ENCODE measurements around the gene EQTN. TPM values are rescaled to one million over a fixed set of nuclear protein-coding genes. Genes with fewer than 3 reads are reported as not detected.

Gene EQTN
- total and polyA plus RNA-seq, 2 of the 8 experiments (the other 6 are each of a cell fraction or from before 2014, with no cell fraction given): 0.23 TPM; not detected in 1

DNA sequence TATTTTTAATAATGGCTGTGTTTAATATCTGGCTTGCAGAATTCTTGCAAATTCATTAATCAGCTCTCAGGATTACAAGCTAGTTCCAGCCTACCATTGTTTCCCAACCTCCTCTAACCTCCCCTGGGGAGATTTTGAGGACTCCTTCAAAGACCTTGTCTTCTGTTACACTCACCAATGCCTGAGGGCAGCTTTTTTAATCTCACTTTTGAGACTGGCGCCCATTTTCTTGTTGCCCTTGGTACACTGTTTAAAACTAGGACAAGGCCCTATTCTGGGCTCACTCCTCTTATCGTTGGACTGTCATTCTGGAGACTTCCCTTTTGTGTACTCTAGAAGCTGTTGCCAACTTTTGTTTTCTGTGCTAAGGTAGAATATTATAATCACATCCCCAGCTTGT, 13.6 kb upstream of the EQTN start:
- Histone ChIP-seq H3K4me3 (ENCODE audit: extremely low read depth in 1 of 4, insufficient read depth in 2 of 4, low read depth in 3 of 4, low read length in 4 of 4) (no peak overlapping the region), H2BK12ac (ENCODE audit: low read depth, low read length) (no peak overlapping the region), H3K18ac (ENCODE audit: extremely low read depth, low read length) (no peak overlapping the region), H3K4me2 (ENCODE audit: insufficient read depth in 1 of 2, low read depth in 2 of 2, low read length in 2 of 2) (no peak overlapping the region), H2AFZ (ENCODE audit: low read length) (no peak overlapping the region), H3K27ac (ENCODE audit: low read depth, low read length) (no peak overlapping the region), H4K20me1 (replicated peaks in 1 of 2; ENCODE audit: control insufficient read depth in 1 of 2, insufficient read depth in 2 of 2, low read length in 2 of 2) (no peaks in the 10 kb centered on the region), H3K56ac (replicated peaks; ENCODE audit: insufficient read length, low read depth, low read length) (no peak overlapping the region), H2BK5ac (ENCODE audit: low read depth, low read length) (no peak overlapping the region), H3K23me2 (ENCODE audit: low read depth, low read length) (no peaks in the 10 kb centered on the region), H3K27me3 (replicated peaks in 1 of 4; ENCODE audit: control insufficient read depth in 3 of 4, extremely low read depth in 1 of 4, insufficient read depth in 3 of 4, low read length in 3 of 4) (peaks cover 0 to 8% (median 3%) of the 10 kb centered on the region in 4 experiments; a peak in 2 of 7 replicates), H2AK5ac (ENCODE audit: low read depth, low read length) (no peak overlapping the region), H4K91ac (replicated peaks; ENCODE audit: insufficient read length, low read length) (no peak overlapping the region), H3K9ac (replicated peaks in 1 of 4; ENCODE audit: extremely low read depth in 1 of 4, low read depth in 3 of 4, low read length in 3 of 4) (no peak overlapping the region), H4K8ac (ENCODE audit: extremely low read depth, insufficient read depth, low read length) (no peak overlapping the region), H3K79me2 (ENCODE audit: control insufficient read depth in 1 of 2, insufficient read depth in 2 of 2, low read length in 2 of 2) (no peaks in the 10 kb centered on the region), H2BK120ac (replicated peaks; ENCODE audit: low read depth, low read length) (no peak overlapping the region), H3K9me3 (ENCODE audit: insufficient read depth in 2 of 2, low read depth in 1 of 2, low read length in 1 of 2) (0 out of 4 replicates have a peak, but pooled peaks cover 0 to 6% of the 10 kb centered on the region in 2 experiments), H4K5ac (ENCODE audit: insufficient read length, low read depth, low read length) (no peak overlapping the region), H3K14ac (ENCODE audit: insufficient read length) (no peak overlapping the region), H3K36me3 (ENCODE audit: control insufficient read depth in 2 of 4, insufficient read depth in 4 of 4, low read length in 3 of 4) (no peaks in the 10 kb centered on the region), H2BK20ac (ENCODE audit: low read length) (no peak overlapping the region), H3K79me1 (ENCODE audit: low read depth, low read length) (no peaks in the 10 kb centered on the region), H3K4ac (replicated peaks; ENCODE audit: insufficient read length, low read depth, low read length) (no peak overlapping the region), H3K4me1 (replicated peaks in 1 of 4; ENCODE audit: control insufficient read depth in 3 of 4, insufficient read depth in 4 of 4, low read length in 3 of 4) (peaks cover 5 to 13% (median 9%) of the 10 kb centered on the region in 4 experiments; a peak in 5 of 7 replicates), H3K23ac (ENCODE audit: insufficient read length) (no peak overlapping the region), H2BK15ac (ENCODE audit: low read length) (no peak overlapping the region)
- ChIA-PET CTCF (ENCODE audit: partially characterized antibody) (interaction anchor here (0.7 to 1.7 kb wide), 6 partner anchors 11 to 226 kb away, joined by 3 to 6 read pairs (median 3); partner anchors contain the start of gene MOB3B), POLR2A (ENCODE audit: partially characterized antibody) (no interaction called here)
- WGBS, 2 experiments (ENCODE audit: extremely low coverage in 1 of 2, insufficient coverage in 1 of 2, insufficient read length in 1 of 2, insufficient replicate concordance in 2 of 2, low coverage in 1 of 2, low lambda C conversion rate in 2 of 2, missing lambda C conversion rate in 1 of 2): 89% methylated on average over 2 of the region's 2 CpGs; no CpG with 5 or more reads in 1 of the 2 experiments
- TF ChIP-seq CTBP2 (IDR thresholded peaks at IDR 0.05; ENCODE audit: borderline replicate concordance, insufficient read depth, insufficient read length, low read length) (no peak), CEBPB (IDR thresholded peaks at IDR 0.05; ENCODE audit: low read depth, low read length) (0 out of 2 replicates have a peak, but pooled peaks have one; percentile 7), BRCA1 (IDR thresholded peaks at IDR 0.05; ENCODE audit: low read depth, low read length) (no peak)
- FAIRE-seq (no peak), DNase-seq (ENCODE audit: low read depth in 1 of 2, low spot score in 2 of 2) (no peak)

Data from H1 (cell line).